ENCODE results near the gene TCF7.

TCF7 gene

DNA sequence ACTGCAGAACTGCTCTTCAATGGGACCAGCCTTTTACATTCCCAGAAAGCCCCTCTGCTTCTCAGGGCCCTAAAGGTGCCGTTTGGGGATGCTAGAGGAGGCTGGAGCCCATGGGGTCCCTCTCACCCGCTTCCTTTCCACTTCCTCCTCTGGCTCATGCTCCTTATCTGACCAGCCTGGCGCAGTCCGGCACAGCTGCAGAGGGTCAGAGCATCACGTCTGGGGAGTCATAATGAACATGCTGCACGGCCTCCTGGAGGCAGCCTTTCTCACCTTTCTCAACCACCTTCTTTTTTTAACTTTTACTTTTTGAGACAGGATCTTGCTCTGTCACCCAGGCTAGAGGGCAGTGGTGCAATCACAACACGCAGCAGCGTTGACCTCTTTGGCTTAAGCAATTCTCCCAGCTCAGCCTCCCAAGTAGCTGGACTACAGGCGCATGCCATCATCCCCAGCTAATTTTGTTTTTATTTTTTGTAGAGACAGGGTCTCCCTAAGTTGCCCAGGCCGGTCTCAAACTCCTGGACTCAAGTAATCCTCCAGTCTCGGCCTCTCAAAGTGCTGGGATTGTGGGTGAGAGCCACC is 15.1 kb upstream of the TCF7 start:
- DNase-seq (ENCODE audit: low read depth) = peak; percentile 73
- TF ChIP-seq, protein P1, sequence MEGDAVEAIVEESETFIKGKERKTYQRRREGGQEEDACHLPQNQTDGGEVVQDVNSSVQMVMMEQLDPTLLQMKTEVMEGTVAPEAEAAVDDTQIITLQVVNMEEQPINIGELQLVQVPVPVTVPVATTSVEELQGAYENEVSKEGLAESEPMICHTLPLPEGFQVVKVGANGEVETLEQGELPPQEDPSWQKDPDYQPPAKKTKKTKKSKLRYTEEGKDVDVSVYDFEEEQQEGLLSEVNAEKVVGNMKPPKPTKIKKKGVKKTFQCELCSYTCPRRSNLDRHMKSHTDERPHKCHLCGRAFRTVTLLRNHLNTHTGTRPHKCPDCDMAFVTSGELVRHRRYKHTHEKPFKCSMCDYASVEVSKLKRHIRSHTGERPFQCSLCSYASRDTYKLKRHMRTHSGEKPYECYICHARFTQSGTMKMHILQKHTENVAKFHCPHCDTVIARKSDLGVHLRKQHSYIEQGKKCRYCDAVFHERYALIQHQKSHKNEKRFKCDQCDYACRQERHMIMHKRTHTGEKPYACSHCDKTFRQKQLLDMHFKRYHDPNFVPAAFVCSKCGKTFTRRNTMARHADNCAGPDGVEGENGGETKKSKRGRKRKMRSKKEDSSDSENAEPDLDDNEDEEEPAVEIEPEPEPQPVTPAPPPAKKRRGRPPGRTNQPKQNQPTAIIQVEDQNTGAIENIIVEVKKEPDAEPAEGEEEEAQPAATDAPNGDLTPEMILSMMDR (IDR thresholded peaks at IDR 0.05; ENCODE audit: insufficient read depth, low read depth, low read length, missing control alignments) = no peak
- H3K4me3 ChIP-seq (ENCODE audit: low read depth, low read length) = peak overlapping the region; percentile 21

DNA sequence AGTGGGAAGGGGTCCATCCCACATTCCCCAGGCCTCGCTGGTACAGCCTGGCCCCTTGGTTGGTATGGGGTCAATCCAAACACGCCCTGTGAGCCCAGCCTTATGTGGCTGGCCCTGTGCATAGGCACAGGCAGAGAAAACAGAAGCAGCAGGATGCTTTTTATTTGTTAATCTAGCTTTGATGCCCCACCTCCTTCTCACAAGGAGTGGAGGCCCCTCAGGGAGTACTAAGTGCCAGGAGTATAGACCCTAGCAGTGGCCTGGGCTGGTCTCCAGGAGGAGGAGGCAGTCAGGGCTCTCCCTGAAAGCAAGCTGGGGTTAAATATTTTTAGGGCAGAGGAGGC is 14.6 kb upstream of the TCF7 start:
- no peak for DNase-seq (ENCODE audit: low read depth)
- H3K4me3 ChIP-seq (ENCODE audit: low read depth, low read length) = peak overlapping the region; percentile 21
- TF ChIP-seq, protein P1 (IDR thresholded peaks at IDR 0.05; ENCODE audit: insufficient read depth, low read depth, low read length, missing control alignments) = no peak

DNA sequence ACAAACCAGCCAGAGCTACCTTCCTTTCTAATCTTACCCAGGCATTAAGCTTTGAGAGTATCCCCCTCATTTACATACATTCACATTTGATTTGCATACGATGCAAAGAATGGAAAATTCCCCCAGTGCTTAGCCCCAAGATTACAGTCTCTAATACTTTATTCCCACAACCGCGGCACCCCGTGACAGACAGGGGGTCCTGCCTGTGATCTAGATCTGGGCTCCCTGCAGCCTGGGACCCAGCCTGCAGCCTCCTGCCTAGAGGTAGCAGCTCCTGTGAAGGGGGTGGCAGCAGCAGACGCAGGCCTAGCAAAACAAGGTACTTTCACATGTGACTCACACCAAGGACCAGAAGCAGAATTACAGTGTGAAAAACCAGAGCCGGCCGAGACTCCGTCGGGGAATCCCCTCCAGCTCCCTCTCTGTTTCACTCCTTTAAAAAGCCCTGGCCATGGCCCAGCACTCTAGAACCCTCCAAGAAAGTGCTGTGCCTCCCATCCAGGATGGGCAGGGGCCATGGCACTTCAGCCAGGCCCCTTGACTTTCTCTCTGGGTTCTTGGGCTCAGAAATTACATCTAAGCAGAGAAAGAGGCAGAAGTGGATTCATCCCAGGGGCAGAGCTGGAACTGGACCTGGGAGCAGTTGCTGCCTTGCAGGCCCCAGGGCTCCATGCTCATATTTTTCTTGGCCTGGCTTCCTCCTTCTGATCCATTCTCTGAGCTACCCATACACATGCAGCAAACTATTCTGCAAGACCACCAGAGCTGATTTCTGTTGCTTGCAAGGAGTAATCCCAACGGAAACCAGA is 14.0 kb upstream of the TCF7 start:
- peak overlapping the region; percentile 40 for H3K4me3 ChIP-seq (ENCODE audit: low read depth, low read length)
- TF ChIP-seq, protein P1 (IDR thresholded peaks at IDR 0.05; ENCODE audit: insufficient read depth, low read depth, low read length, missing control alignments) = no peak
- peak; percentile 96 for DNase-seq (ENCODE audit: low read depth)

DNA sequence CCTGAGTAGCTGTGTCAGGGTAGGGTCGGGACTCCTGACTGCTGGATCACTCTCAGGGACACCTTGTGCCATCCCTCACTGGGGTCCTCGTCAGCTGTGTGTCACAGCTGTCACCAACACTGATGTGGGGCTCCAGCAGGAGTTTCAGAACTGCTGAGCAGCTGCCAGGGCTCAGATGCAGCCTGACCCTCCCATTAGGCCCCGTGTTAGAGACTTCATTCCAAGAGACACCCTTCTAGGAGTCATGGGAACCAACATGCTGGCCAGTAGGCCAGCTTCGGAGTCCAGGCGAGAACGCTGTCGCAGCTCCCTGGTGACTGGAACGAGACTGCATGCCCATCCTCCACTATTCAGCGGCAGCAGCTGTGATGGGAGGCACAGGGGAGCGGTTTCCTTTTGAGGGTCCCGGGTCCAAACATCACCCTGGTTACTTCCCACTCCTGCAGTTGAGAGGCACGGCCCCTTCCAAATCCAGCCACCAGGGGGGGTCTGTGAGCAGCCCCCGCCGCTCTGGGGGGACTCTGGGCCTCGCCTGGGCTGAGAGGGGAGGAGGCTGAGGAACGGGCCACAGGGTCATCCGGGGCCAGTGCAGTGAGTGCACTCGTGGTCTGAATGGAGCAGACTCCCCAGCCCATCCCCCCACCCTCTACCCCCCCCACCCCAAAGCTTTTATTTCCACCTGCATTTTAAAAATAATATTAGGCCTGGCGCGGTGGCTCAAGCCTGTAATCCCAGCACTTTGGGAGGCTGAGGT is 12.6 kb upstream of the TCF7 start:
- TF ChIP-seq, protein P1 (IDR thresholded peaks at IDR 0.05; ENCODE audit: insufficient read depth, low read depth, low read length, missing control alignments) = peak; percentile 88
- H3K4me3 ChIP-seq (ENCODE audit: low read depth, low read length) = peak overlapping the region; percentile 38
- DNase-seq (ENCODE audit: low read depth) = peak; percentile 79

DNA sequence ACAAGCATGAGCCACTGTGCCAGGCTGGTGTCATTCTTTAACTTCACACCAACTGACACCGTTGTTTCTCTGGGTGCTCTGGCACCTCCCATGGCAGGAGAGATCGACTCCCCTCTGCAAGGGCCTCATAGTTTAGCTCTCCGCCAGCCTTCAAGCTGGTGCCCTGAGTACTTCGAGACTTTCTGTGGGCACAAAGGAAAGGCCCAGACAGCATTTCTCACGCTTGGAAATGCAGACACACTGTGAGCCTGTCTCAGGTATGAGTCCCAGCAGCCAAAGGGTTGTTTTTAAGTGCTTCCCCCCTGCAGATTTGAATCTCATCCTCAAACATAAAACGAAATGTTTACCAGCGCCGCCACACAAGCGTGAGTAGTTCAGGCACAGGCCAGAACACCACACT is 11.1 kb upstream of the TCF7 start:
- TF ChIP-seq, protein P1 (IDR thresholded peaks at IDR 0.05; ENCODE audit: insufficient read depth, low read depth, low read length, missing control alignments) = no peak
- peak overlapping the region; percentile 25 for H3K4me3 ChIP-seq (ENCODE audit: low read depth, low read length)
- peak; percentile 78 for DNase-seq (ENCODE audit: low read depth)

DNA sequence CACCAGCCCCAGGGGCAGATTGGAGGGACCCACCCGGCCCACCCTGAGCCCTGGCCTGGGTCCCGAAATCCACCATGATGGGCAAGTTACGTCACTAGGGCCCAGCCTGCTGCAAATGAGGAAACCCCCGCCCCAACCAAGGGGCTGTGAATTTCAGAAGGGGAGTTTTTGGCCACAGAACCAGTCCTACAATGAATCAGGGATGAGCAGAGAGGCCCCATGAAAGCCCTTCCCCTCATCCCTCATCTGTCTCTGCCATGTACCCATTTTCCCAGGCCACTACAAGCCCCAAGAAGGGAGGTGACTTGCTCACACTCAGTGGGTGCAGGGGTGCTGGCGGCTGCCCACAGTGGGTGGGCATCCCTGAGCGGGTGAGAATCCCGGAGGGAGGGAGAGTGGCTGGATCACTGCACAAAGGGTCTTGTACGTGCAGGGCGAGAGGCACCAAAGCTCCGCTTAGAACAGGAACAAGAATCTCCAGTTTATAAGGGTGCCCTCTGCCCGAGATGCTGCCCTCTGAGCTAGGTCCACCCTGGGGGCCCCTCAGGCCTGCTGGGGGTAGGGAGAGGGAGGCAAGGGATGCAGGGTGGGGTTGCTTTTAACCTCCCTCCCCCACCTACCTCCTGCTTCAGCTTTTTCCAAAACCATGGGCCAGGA is 10.4 kb upstream of the TCF7 start:
- peak overlapping the region; percentile 51 for H3K4me3 ChIP-seq (ENCODE audit: low read depth, low read length)
- TF ChIP-seq, protein P1 (IDR thresholded peaks at IDR 0.05; ENCODE audit: insufficient read depth, low read depth, low read length, missing control alignments) = no peak
- DNase-seq (ENCODE audit: low read depth) = peak; percentile 81

Data from GM12865 (cell line).